Kidney tubule cell (primary cell): Measurements from ENCODE around the gene CACNA1C.

ENCODE experiments used
- DNase-seq: peaks from one replicate; pipeline ENCODE4 v3.0.0-alpha.2; 2018; ENCODE audit warnings: low spot score

Gene CACNA1C

GRCh38 chr12:2298556-2299200, 245.9 kb downstream of the CACNA1C start:
- DNase-seq: peak; percentile 19

- DNase-seq: peak; percentile 53
Observed at GRCh38 chr12:2299206-2299605, 246.4 kb downstream of the CACNA1C start.

GRCh38 chr12:2300168-2300567, 247.4 kb downstream of the CACNA1C start:
- DNase-seq: no peak

GRCh38 chr12:2300886-2301285, 248.1 kb downstream of the CACNA1C start:
- no peak for DNase-seq

GRCh38 chr12:2301531-2302461, 249.0 kb downstream of the CACNA1C start:
- peak; percentile 62 for DNase-seq

GRCh38 chr12:2302711-2303580, 250.2 kb downstream of the CACNA1C start:
- DNase-seq: no peak

- DNase-seq: no peak
Observed at GRCh38 chr12:2304223-2304622, 251.4 kb downstream of the CACNA1C start.

- no peak for DNase-seq
Observed at GRCh38 chr12:2306012-2306411, 253.2 kb downstream of the CACNA1C start.

GRCh38 chr12:2306735-2307134, 253.9 kb downstream of the CACNA1C start:
- no peak for DNase-seq

- DNase-seq: no peak
Observed at GRCh38 chr12:2307550-2307949, 254.8 kb downstream of the CACNA1C start.

GRCh38 chr12:2309647-2310046, 256.9 kb downstream of the CACNA1C start:
- no peak for DNase-seq

GRCh38 chr12:2311020-2311778, 258.4 kb downstream of the CACNA1C start:
- DNase-seq: no peak

GRCh38 chr12:2312175-2312574, 259.4 kb downstream of the CACNA1C start:
- DNase-seq: no peak

GRCh38 chr12:2312770-2313169, 260.0 kb downstream of the CACNA1C start:
- no peak for DNase-seq

- DNase-seq: no peak
Observed at GRCh38 chr12:2314492-2314891, 261.7 kb downstream of the CACNA1C start.

- no peak for DNase-seq
Observed at GRCh38 chr12:2317772-2318171, 265.0 kb downstream of the CACNA1C start.

- DNase-seq: no peak
Observed at GRCh38 chr12:2318286-2318685, 265.5 kb downstream of the CACNA1C start.

- no peak for DNase-seq
Observed at GRCh38 chr12:2319136-2319535, 266.3 kb downstream of the CACNA1C start.

- no peak for DNase-seq
Observed at GRCh38 chr12:2319737-2320506, 267.1 kb downstream of the CACNA1C start.

- no peak for DNase-seq
Observed at GRCh38 chr12:2320841-2321240, 268.1 kb downstream of the CACNA1C start.
